Fibroblast of the aortic adventitia (primary cell): ENCODE results near the gene SLC23A1. TPM values are rescaled to one million over a fixed set of nuclear protein-coding genes. Genes with fewer than 3 reads are reported as not detected.

Experiments used
- DNase-seq: peaks from one replicate; pipeline ENCODE4 v3.0.0-alpha.2; 2010; ENCODE audit warnings: low read depth
- H3K4me3 ChIP-seq: 2 replicates; pipeline ENCODE4 v1.5.1; 2011; ENCODE audit warnings: low read depth, mild to moderate bottlenecking, control low read depth, low read length, moderate library complexity
- total RNA-seq: library from RNA; depleted of rRNA; stranded (reverse); fragments of >200 nt; gene quantifications from 2 replicates; pipeline ENCODE4 v1.2.3, GENCODE V29; 2012; ENCODE audit warnings: low replicate concordance
- TF ChIP-seq, protein P1 (sequence below): IDR thresholded peaks from 2 replicates; pipeline ENCODE4 v1.5.1; 2011; ENCODE audit warnings: mild to moderate bottlenecking, low read length, control low read depth, inconsistent platforms; ENCODE audit not compliant: insufficient read depth

SLC23A1 gene
- total RNA-seq, 1 donor, result not detected

DNA sequence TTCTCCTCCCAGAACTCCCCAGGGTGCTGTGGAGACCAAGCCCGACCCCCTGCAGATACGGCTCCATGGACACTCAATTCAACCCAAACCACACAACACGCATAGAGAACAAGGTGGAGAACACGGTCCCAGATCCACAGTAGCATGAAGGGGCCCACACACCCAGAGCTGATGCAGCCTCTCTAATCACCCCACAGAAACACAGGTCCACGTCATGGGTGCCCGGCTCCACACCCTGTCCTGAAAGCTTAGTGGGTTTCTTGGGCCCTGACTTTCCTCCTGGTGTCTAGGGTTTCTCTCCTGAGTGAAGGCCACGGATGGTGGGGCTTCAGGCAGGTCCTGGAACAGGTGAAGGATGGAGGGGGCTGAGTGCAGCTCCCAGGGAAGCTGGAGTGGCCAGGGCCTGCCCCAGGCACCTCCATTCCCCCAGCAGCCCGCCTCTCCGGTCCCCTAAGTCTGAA is 1.5 kb upstream of the SLC23A1 start:
- H3K4me3 ChIP-seq, result no peak overlapping the region
- no peak for DNase-seq
- TF ChIP-seq, protein P1, sequence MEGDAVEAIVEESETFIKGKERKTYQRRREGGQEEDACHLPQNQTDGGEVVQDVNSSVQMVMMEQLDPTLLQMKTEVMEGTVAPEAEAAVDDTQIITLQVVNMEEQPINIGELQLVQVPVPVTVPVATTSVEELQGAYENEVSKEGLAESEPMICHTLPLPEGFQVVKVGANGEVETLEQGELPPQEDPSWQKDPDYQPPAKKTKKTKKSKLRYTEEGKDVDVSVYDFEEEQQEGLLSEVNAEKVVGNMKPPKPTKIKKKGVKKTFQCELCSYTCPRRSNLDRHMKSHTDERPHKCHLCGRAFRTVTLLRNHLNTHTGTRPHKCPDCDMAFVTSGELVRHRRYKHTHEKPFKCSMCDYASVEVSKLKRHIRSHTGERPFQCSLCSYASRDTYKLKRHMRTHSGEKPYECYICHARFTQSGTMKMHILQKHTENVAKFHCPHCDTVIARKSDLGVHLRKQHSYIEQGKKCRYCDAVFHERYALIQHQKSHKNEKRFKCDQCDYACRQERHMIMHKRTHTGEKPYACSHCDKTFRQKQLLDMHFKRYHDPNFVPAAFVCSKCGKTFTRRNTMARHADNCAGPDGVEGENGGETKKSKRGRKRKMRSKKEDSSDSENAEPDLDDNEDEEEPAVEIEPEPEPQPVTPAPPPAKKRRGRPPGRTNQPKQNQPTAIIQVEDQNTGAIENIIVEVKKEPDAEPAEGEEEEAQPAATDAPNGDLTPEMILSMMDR, result no peak

DNA sequence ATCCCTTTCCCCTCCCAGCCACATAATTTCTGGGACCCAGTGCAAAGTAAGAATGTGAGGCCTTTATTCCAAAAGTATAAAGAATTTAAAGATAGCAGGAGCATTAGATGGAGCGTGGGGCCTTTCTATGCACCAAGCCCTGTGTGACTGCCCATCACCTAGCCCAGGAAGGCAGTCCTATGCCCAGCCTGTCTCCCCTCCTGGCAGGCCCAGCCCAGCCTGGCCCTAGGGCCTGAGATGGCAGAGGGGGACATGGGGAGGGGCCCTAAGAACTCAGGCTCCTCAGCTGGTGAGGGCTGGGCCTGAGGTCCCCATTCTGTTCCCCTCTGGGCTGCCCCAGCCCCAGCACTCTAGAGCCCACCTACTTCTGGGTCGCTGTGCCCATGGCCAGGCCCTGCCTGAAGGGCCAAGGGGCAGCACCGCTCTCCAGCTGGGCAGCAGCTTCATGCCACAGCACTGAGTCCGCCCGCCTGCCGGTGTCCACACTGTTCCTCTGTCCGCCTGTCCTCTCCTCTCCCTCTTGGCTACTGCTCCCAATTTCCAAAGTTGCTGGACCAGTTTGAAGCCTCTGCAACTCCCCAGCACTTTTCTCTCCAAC is 995 bp upstream of the SLC23A1 start:
- no peak for DNase-seq
- H3K4me3 ChIP-seq, result no peak overlapping the region
- TF ChIP-seq, protein P1, result no peak

DNA sequence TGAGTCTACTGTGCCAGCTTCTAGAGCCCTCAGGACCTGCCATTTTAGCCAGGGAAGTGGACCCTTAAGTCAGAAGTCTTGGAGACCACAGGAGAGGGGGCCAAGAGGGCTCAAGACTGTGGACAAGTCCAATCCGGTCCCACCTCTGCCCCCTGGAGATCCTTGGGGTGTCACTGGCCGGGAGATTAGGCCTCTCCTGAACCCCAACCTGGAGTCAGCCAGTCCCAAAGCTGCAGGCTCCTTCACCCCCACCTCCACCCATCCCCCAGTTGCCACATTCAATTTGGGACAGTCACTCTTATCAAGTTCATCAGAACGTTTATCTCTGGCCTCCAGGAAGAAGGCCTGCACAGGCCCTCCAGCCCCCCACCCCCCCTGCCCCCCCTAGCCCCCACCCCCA is 290 bp downstream of the SLC23A1 start:
- DNase-seq, result no peak
- TF ChIP-seq, protein P1, result no peak
- H3K4me3 ChIP-seq, result no peak overlapping the region

DNA sequence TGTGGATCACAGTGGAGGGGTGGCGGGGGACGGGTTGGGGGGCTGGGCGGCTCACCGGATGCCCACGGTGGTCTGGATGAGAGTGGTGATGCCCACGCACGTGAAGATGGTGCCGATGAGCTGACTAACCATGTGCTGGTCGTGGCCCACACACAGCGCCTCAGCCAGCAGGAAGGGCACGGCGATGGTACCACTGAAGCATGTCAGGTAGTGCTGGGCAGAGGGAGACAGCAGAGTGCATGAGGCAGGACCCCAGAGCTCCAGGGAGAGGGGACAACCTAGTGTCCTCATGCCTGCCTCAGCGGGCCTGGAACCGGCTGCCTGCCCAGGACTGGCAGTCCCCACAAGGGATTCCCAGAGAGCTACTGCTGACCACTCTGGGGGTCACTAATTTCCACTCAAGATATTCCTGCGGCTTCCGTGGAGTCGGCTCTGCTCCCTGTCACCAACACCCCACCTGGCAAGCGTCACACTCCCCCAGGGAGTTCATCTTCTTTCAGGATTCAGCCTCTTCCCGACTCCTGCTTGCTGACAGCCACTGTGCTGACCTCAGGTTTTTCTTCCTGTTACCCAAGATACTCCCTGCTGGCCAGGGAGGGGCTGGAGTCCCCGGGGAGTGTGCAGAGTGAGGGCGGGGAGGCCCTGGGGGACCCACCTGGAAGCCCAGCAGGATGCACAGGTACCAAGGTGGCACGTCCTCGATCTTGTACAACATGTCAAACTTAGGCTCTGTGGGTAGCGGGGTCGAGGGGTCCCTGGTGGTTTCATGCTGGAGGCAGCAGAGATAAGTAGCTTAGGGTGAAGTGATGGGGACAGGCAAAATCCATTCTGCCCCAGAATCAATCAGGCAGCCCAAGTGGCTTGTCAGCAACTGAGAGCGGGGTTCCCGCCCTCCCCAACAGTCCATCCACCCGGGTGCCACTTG is 998 bp downstream of the SLC23A1 start:
- no peak for DNase-seq
- no peak overlapping the region for H3K4me3 ChIP-seq
- TF ChIP-seq, protein P1, result no peak

DNA sequence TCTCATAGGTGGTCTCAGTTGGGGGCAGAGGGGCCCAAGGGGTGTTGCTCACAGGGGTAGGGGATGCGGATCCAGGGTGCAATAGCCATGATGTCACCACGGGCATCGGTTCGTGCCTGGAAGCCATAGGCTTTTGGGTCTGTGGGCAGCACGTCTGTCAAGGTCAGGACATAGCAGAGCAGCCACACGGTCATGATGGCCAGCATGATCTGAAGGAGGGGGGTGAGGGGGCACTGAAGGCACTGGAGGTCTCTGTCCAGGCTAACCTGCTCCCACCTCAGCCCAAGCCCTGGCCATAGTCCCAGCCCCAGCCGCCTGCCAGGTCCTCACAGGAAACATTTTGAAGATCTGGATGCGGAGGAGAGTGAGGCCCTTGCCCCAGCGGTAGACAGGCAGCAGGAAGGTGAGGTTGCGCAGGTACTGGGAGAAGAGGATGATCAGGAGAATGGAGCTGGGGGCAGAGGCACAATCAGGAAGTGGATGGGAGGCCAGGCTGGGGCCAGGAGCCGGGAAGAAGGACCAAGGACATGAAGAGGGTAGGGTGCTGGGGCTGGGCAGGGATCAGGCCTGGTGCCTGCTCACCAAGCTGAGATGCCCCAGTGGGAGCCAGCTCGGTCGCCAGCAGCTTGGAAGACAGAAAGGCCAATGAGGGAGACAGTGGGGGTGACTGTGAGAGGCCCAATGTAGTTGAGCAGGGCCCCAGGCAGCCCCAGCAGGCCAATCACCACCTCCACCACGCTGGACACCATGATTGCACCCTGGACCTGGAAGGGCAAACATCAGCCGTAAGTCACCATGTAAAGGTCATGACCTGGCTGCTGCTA is 3.3 kb downstream of the SLC23A1 start:
- no peak overlapping the region for H3K4me3 ChIP-seq
- DNase-seq, result no peak
- TF ChIP-seq, protein P1, result no peak

DNA sequence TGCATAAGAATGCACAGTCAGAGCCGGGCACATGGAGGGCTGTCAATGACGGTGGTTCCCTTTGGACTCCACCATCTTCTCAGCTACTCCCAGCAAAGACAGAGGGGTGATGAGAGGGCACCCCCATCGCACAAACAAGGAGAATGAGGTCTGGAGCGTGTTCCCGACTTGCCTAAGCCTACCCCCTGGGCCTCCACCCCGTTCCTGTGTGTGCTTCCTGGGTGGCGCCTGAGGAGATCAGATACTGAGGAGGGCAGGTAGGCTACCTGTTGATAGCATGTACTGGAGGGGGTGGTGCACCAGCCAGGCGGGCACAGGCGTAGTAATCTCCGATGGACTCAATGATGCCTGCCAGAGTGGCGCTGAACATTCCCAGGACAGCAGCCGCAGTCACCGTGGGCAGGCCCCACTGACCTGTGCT is 4.1 kb downstream of the SLC23A1 start:
- H3K4me3 ChIP-seq, result no peak overlapping the region
- TF ChIP-seq, protein P1, result no peak
- no peak for DNase-seq
